T-cell (primary cell): ENCODE data around the gene TRAF5. TPM values are rescaled to one million over a fixed set of nuclear protein-coding genes. Genes with fewer than 3 reads are reported as not detected.

Experiments used
- ATAC-seq, 4 experiments: fragments of 200-7000 bp in 3 of 4; fragments of 150-1000 bp in 1 of 4; cut with Tn5 transposase; replicated peaks in 1 of 4; 1 replicate in 3 of 4; 2 replicates in 1 of 4; pipeline ENCODE4 v1.10.0; 2021; ENCODE audit warnings: moderate library complexity in 3 of 4, mild to moderate bottlenecking in 2 of 4, moderate number of reproducible peaks in 1 of 4
- CTCF ChIA-PET, 2 donors: fragments of 300-600 bp; sonication (Branson Sonifier 250); formaldehyde crosslinking; loops; one replicate each; lab custom pipeline; 2022; ENCODE audit warnings: antibody characterized with exemption in 2 of 2; lab: Charles Lee
- POLR2A ChIA-PET, 2 donors: fragments of 300-600 bp; sonication (Branson Sonifier 250); formaldehyde crosslinking; loops; one replicate each; lab custom pipeline; 2022; ENCODE audit warnings: antibody characterized with exemption in 2 of 2; lab: Charles Lee
- DNase-seq, 35 experiments: peaks; one replicate each; pipeline versions ENCODE4 v3.0.0 to v3.0.0-alpha.2; 2013 to 2023
- H3K27ac ChIP-seq: one replicate; pipeline ENCODE4 v1.5.1; 2013; ENCODE audit warnings: low read length
- H3K27me3 ChIP-seq, 2 experiments: replicated peaks in 1 of 2; 1 replicate in 1 of 2; 2 replicates in 1 of 2; pipeline versions ENCODE4 v1.6.1 to v1.7.0; 2013; ENCODE audit warnings: low read length in 1 of 2, mixed read lengths in 1 of 2; ENCODE audit not compliant: control insufficient read depth in 2 of 2, insufficient read depth in 2 of 2; ENCODE audit errors: extremely low read depth in 1 of 2
- H3K36me3 ChIP-seq, 2 donors: 1 replicate in 1 of 2; 2 replicates in 1 of 2; pipeline versions ENCODE4 v1.6.1 to v1.7.0; 2013; ENCODE audit warnings: low read length in 1 of 2; ENCODE audit not compliant: control insufficient read depth in 2 of 2, insufficient read depth in 1 of 2; ENCODE audit errors: extremely low read depth in 1 of 2
- H3K4me1 ChIP-seq, 2 experiments: 1 replicate in 1 of 2; 2 replicates in 1 of 2; pipeline versions ENCODE4 v1.6.1 to v1.7.0; 2013; ENCODE audit warnings: low read length in 2 of 2, mixed read lengths in 1 of 2; ENCODE audit not compliant: insufficient read depth in 2 of 2, control insufficient read depth in 1 of 2; ENCODE audit errors: extremely low read depth in 1 of 2
- H3K4me3 ChIP-seq, 2 donors: 1 replicate in 1 of 2; 2 replicates in 1 of 2; pipeline versions ENCODE4 v1.5.1 to v1.7.0; 2013; ENCODE audit warnings: mild to moderate bottlenecking in 2 of 2, low read length in 1 of 2, moderate library complexity in 1 of 2; ENCODE audit not compliant: control insufficient read depth in 1 of 2; ENCODE audit errors: extremely low read depth in 1 of 2
- H3K9me3 ChIP-seq: 2 replicates; pipeline ENCODE4 v1.7.0; 2013
- H3K27ac Mint-ChIP-seq, 2 donors: one replicate each; pipeline ENCODE4 v1.8.0; 2020 to 2021; ENCODE audit warnings: mild to moderate bottlenecking in 2 of 2, mixed read lengths in 2 of 2
- H3K27me3 Mint-ChIP-seq, 2 donors: one replicate each; pipeline ENCODE4 v1.8.0; 2021 to 2022; ENCODE audit warnings: mixed read lengths in 2 of 2
- H3K36me3 Mint-ChIP-seq: one replicate; pipeline ENCODE4 v1.8.0; 2021; ENCODE audit warnings: mixed read lengths
- H3K4me1 Mint-ChIP-seq, 3 donors: one replicate each; pipeline ENCODE4 v1.8.0; 2020 to 2022; ENCODE audit warnings: mixed read lengths in 3 of 3, mild to moderate bottlenecking in 1 of 3
- H3K4me3 Mint-ChIP-seq, 3 donors: one replicate each; pipeline ENCODE4 v1.8.0; 2020 to 2022; ENCODE audit warnings: mild to moderate bottlenecking in 3 of 3, mixed read lengths in 3 of 3, moderate library complexity in 3 of 3
- H3K9me3 Mint-ChIP-seq, 3 donors: one replicate each; pipeline ENCODE4 v1.8.0; 2020 to 2022; ENCODE audit warnings: mixed read lengths in 3 of 3
- WGBS: methylation state at CpG from one replicate; pipeline ENCODE4 v1.1.5; 2013; ENCODE audit warnings: missing lambda C conversion rate; ENCODE audit not compliant: insufficient coverage; 5-methylcytosine and 5-hydroxymethylcytosine counted together
- total RNA-seq, 35 experiments: library from RNA in 6 of 35; stranded (reverse) in 6 of 35; fragments of 120-200 nt in 1 of 35; gene quantifications; one replicate each; pipeline versions ENCODE4 v1.2.1 to v1.2.4 and lab custom pipeline; 2013 to 2026

The TRAF5 gene
- total RNA-seq, 5 donors from 2014 or later (not counting 1 experiment from before 2014, with no cell fraction given) = 49.5 to 64.5 (median 57.2) TPM

GRCh38 chr1:211343607-211344006 is 17.0 kb downstream of the TRAF5 start:
- Histone ChIP-seq H3K27me3 (no peaks in the 10 kb centered on the region), H3K4me3 (no peak overlapping the region), H3K9me3 (no peaks in the 10 kb centered on the region), H3K27ac (no peak overlapping the region), H3K36me3 (peaks cover 4 to 29% of the 10 kb centered on the region in 2 donors), H3K4me1 (peaks cover 21 to 66% of the 10 kb centered on the region in 2 experiments)
- DNase-seq (no peak), ATAC-seq (no peak)
- ChIA-PET POLR2A (interaction anchor here in 1 of 2 donors (0.6 kb wide), 1 partner anchor 268 kb away, joined by 7 read pairs; no protein-coding TSS in a partner anchor), CTCF (interaction anchor here (0.5 to 1.0 kb wide), 5 partner anchors 9 to 39 kb away, joined by 3 to 5 read pairs (median 3); no protein-coding TSS in a partner anchor)
- Mint-ChIP-seq H3K4me1 (peaks cover 86 to 92% (median 90%) of the 10 kb centered on the region in 3 donors), H3K27ac (peak overlapping the region in 1 of 2 donors; percentile 65), H3K27me3 (no peaks in the 10 kb centered on the region), H3K36me3 (peaks cover 24% of the 10 kb centered on the region), H3K9me3 (no peaks in the 10 kb centered on the region), H3K4me3 (peak overlapping the region in 1 of 3 donors; percentile 48)
- 66% methylated on average over 2 of the region's 4 CpGs for WGBS

GRCh38 chr1:211344152-211344618 is 17.6 kb downstream of the TRAF5 start:
- H3K36me3 Mint-ChIP-seq = peaks cover 21% of the 10 kb centered on the region
- ChIA-PET CTCF (interaction anchor here (0.5 to 1.0 kb wide), 5 partner anchors 9 to 21 kb away, joined by 3 to 5 read pairs (median 5); no protein-coding TSS in a partner anchor), POLR2A (no interaction called here)
- peaks cover 16 to 65% of the 10 kb centered on the region in 2 experiments for H3K4me1 ChIP-seq
- no peak for ATAC-seq
- peaks cover 4 to 25% of the 10 kb centered on the region in 2 donors for H3K36me3 ChIP-seq
- H3K27me3 Mint-ChIP-seq = no peaks in the 10 kb centered on the region
- no peak overlapping the region for H3K27ac ChIP-seq
- H3K27ac Mint-ChIP-seq = peak overlapping the region in 1 of 2 donors; percentile 65
- H3K4me1 Mint-ChIP-seq = peaks cover 86 to 92% (median 87%) of the 10 kb centered on the region in 3 donors
- no CpG with 5 or more reads among the region's 6 CpGs for WGBS
- no peaks in the 10 kb centered on the region for H3K27me3 ChIP-seq
- H3K9me3 ChIP-seq = no peaks in the 10 kb centered on the region
- DNase-seq = no peak
- no peaks in the 10 kb centered on the region for H3K9me3 Mint-ChIP-seq
- H3K4me3 Mint-ChIP-seq = peak overlapping the region in 1 of 3 donors; percentile 48
- no peak overlapping the region for H3K4me3 ChIP-seq

- CTCF ChIA-PET = no interaction called here
- WGBS = 83% methylated on average over 1 of the region's 2 CpGs
- H3K9me3 Mint-ChIP-seq = no peaks in the 10 kb centered on the region
Observed at GRCh38 chr1:211345719-211346118, 19.1 kb downstream of the TRAF5 start.

GRCh38 chr1:211347077-211347844 is 20.6 kb downstream of the TRAF5 start:
- no peak overlapping the region for H3K4me3 Mint-ChIP-seq
- ChIA-PET CTCF (interaction anchor here (0.5 to 1.6 kb wide), 10 partner anchors 10 to 965 kb away, joined by 3 to 5 read pairs (median 3); no protein-coding TSS in a partner anchor), POLR2A (interaction anchor here (0.6 to 0.7 kb wide), 2 partner anchors 16 to 40 kb away, joined by 3 read pairs; no protein-coding TSS in a partner anchor)
- Histone ChIP-seq H3K9me3 (no peaks in the 10 kb centered on the region), H3K36me3 (peaks cover 4 to 15% of the 10 kb centered on the region in 2 donors), H3K27me3 (no peaks in the 10 kb centered on the region), H3K27ac (no peak overlapping the region), H3K4me3 (no peak overlapping the region), H3K4me1 (peaks cover 12 to 67% of the 10 kb centered on the region in 2 experiments)
- H3K4me1 Mint-ChIP-seq = peaks cover 84 to 92% (median 87%) of the 10 kb centered on the region in 3 donors
- H3K27me3 Mint-ChIP-seq = no peaks in the 10 kb centered on the region
- H3K36me3 Mint-ChIP-seq = peaks cover 28% of the 10 kb centered on the region
- DNase-seq = no peak
- peak overlapping the region; percentile 46 to 58 for H3K27ac Mint-ChIP-seq
- 80% methylated on average over 1 of the region's 4 CpGs for WGBS
- no peaks in the 10 kb centered on the region for H3K9me3 Mint-ChIP-seq
- ATAC-seq = no peak

More at GRCh38 chr1:211345719-211346118, 19.1 kb downstream of the TRAF5 start:
- no peaks in the 10 kb centered on the region for H3K27me3 Mint-ChIP-seq
- H3K27ac Mint-ChIP-seq = peak overlapping the region in 1 of 2 donors; percentile 23
- H3K4me1 Mint-ChIP-seq = peaks cover 84 to 92% (median 88%) of the 10 kb centered on the region in 3 donors
- peaks cover 19% of the 10 kb centered on the region for H3K36me3 Mint-ChIP-seq
- H3K27ac ChIP-seq = no peak overlapping the region
- no peaks in the 10 kb centered on the region for H3K27me3 ChIP-seq
- ATAC-seq (no peak), DNase-seq (no peak)
- no peak overlapping the region for H3K4me3 ChIP-seq
- POLR2A ChIA-PET = no interaction called here
- H3K4me1 ChIP-seq = peaks cover 12 to 63% of the 10 kb centered on the region in 2 experiments
- no peaks in the 10 kb centered on the region for H3K9me3 ChIP-seq
- H3K4me3 Mint-ChIP-seq = no peak overlapping the region
- H3K36me3 ChIP-seq = peaks cover 4 to 15% of the 10 kb centered on the region in 2 donors

- no peaks in the 10 kb centered on the region for H3K9me3 Mint-ChIP-seq
- POLR2A ChIA-PET = no interaction called here
- Histone ChIP-seq H3K4me1 (peaks cover 22 to 74% of the 10 kb centered on the region in 2 experiments), H3K36me3 (peaks cover 4 to 15% of the 10 kb centered on the region in 2 donors), H3K27ac (no peak overlapping the region), H3K27me3 (no peaks in the 10 kb centered on the region), H3K4me3 (no peak overlapping the region), H3K9me3 (no peaks in the 10 kb centered on the region)
- H3K4me1 Mint-ChIP-seq = peaks cover 81 to 93% (median 88%) of the 10 kb centered on the region in 3 donors
- DNase-seq (no peak), ATAC-seq (no peak)
- H3K4me3 Mint-ChIP-seq = no peak overlapping the region
- peak overlapping the region in 1 of 2 donors; percentile 19 for H3K27ac Mint-ChIP-seq
- peaks cover 32% of the 10 kb centered on the region for H3K36me3 Mint-ChIP-seq
- no peaks in the 10 kb centered on the region for H3K27me3 Mint-ChIP-seq
- CTCF ChIA-PET = no interaction called here
Observed at GRCh38 chr1:211348547-211348946, 21.9 kb downstream of the TRAF5 start.

GRCh38 chr1:211349741-211350140 is 23.1 kb downstream of the TRAF5 start:
- CTCF ChIA-PET = interaction anchor here in 1 of 2 donors (2.7 kb wide), 1 partner anchor 27 kb away, joined by 10 read pairs; no protein-coding TSS in a partner anchor
- H3K4me3 Mint-ChIP-seq = no peak overlapping the region
- H3K9me3 Mint-ChIP-seq = no peaks in the 10 kb centered on the region
- no peaks in the 10 kb centered on the region for H3K9me3 ChIP-seq
- H3K36me3 ChIP-seq = peaks cover 0 to 10% of the 10 kb centered on the region in 2 donors
- H3K27me3 Mint-ChIP-seq = no peaks in the 10 kb centered on the region
- H3K27me3 ChIP-seq = no peaks in the 10 kb centered on the region
- H3K4me1 Mint-ChIP-seq = peaks cover 86 to 93% (median 88%) of the 10 kb centered on the region in 3 donors
- 100% methylated on average over 2 of the region's 2 CpGs for WGBS
- POLR2A ChIA-PET = interaction anchor here in 1 of 2 donors (0.6 to 0.7 kb wide), 2 partner anchors 19 to 294 kb away, joined by 4 to 5 read pairs; no protein-coding TSS in a partner anchor
- no peak for DNase-seq
- H3K36me3 Mint-ChIP-seq = peaks cover 27% of the 10 kb centered on the region
- peaks cover 19 to 72% of the 10 kb centered on the region in 2 experiments for H3K4me1 ChIP-seq
- H3K4me3 ChIP-seq = no peak overlapping the region
- no peak overlapping the region for H3K27ac ChIP-seq
- peak overlapping the region; percentile 34 to 38 for H3K27ac Mint-ChIP-seq
- no peak for ATAC-seq
